GM23338 (cell line): ENCODE measurements around the gene EML3.

Experiments
- EZH2 ChIP-seq: fragments of 200-600 bp; sonication (generic); IDR thresholded peaks from one replicate; pipeline ENCODE4 v1.8.0; 2017; ENCODE audit warnings: antibody characterized with exemption, mild to moderate bottlenecking, low read depth; ENCODE audit not compliant: unreplicated experiment
- TF ChIP-seq, protein P1 (sequence below), 2 experiments: fragments of 200-600 bp in 1 of 2; sonication (generic) in 1 of 2; conservative IDR thresholded peaks; 2 replicates each; pipeline versions ENCODE4 v1.5.1 to v1.6.1; 2016 to 2017; ENCODE audit warnings: antibody characterized with exemption in 2 of 2, low read depth in 2 of 2, mild to moderate bottlenecking in 2 of 2, moderate library complexity in 1 of 2
- TF ChIP-seq, protein P2 (sequence below): IDR thresholded peaks from one replicate; pipeline ENCODE4 v1.6.1; 2018; ENCODE audit warnings: antibody characterized with exemption; ENCODE audit not compliant: unreplicated experiment

DNA sequence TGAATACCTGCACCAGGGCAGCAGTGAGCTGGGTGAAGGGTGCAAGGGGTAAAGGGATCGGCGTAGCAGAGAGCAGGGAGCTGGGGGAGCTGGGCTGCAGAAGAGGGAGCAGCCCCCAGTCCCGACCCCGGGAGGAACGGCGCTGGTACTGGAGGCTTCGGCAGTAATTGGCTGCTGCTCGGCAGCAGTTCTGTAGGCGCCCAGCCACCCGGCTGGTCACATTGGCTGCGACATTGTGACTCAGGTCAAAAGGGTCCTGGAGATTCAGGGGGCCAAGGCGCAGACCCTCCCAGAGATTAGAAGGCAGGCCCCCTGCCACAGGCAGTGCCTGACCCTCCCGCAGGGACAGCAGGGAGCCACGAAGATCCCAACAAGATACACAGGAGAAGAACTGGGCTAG is 36.7 kb downstream of the EML3 start:
- TF ChIP-seq, protein P1, sequence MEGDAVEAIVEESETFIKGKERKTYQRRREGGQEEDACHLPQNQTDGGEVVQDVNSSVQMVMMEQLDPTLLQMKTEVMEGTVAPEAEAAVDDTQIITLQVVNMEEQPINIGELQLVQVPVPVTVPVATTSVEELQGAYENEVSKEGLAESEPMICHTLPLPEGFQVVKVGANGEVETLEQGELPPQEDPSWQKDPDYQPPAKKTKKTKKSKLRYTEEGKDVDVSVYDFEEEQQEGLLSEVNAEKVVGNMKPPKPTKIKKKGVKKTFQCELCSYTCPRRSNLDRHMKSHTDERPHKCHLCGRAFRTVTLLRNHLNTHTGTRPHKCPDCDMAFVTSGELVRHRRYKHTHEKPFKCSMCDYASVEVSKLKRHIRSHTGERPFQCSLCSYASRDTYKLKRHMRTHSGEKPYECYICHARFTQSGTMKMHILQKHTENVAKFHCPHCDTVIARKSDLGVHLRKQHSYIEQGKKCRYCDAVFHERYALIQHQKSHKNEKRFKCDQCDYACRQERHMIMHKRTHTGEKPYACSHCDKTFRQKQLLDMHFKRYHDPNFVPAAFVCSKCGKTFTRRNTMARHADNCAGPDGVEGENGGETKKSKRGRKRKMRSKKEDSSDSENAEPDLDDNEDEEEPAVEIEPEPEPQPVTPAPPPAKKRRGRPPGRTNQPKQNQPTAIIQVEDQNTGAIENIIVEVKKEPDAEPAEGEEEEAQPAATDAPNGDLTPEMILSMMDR (conservative IDR thresholded peaks at IDR 0.05; ENCODE audit: low read depth in 2 of 2) = no peak
- TF ChIP-seq, protein P2, sequence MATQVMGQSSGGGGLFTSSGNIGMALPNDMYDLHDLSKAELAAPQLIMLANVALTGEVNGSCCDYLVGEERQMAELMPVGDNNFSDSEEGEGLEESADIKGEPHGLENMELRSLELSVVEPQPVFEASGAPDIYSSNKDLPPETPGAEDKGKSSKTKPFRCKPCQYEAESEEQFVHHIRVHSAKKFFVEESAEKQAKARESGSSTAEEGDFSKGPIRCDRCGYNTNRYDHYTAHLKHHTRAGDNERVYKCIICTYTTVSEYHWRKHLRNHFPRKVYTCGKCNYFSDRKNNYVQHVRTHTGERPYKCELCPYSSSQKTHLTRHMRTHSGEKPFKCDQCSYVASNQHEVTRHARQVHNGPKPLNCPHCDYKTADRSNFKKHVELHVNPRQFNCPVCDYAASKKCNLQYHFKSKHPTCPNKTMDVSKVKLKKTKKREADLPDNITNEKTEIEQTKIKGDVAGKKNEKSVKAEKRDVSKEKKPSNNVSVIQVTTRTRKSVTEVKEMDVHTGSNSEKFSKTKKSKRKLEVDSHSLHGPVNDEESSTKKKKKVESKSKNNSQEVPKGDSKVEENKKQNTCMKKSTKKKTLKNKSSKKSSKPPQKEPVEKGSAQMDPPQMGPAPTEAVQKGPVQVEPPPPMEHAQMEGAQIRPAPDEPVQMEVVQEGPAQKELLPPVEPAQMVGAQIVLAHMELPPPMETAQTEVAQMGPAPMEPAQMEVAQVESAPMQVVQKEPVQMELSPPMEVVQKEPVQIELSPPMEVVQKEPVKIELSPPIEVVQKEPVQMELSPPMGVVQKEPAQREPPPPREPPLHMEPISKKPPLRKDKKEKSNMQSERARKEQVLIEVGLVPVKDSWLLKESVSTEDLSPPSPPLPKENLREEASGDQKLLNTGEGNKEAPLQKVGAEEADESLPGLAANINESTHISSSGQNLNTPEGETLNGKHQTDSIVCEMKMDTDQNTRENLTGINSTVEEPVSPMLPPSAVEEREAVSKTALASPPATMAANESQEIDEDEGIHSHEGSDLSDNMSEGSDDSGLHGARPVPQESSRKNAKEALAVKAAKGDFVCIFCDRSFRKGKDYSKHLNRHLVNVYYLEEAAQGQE = no peak
- TF ChIP-seq EZH2 = no peak
